Measurements from ENCODE around the gene NBPF3.
"Not testable (repeated sequence)": the region's sequence is repeated elsewhere in the genome, so short reads cannot be mapped to it uniquely, and the experiment has no call there.

The NBPF3 gene

GRCh38 chr1:21439345-21439720 is 604 bp upstream of the NBPF3 start:
- no peak for DNase-seq

- DNase-seq: peak; percentile 23
These were observed 741 bp downstream of the NBPF3 start for GRCh38 chr1:21440630-21441125.

GRCh38 chr1:21446647-21447046 is 6.7 kb downstream of the NBPF3 start:
- not testable (repeated sequence) for DNase-seq

- DNase-seq: no peak
These were observed 7.4 kb downstream of the NBPF3 start for GRCh38 chr1:21447311-21447710.

- no peak for DNase-seq
These were observed 10.0 kb downstream of the NBPF3 start for GRCh38 chr1:21449906-21450305.

- no peak for DNase-seq
These were observed 11.3 kb downstream of the NBPF3 start for GRCh38 chr1:21451212-21451611.

- DNase-seq: no peak
These were observed 12.1 kb downstream of the NBPF3 start for GRCh38 chr1:21451981-21452411.

- DNase-seq: not testable (repeated sequence)
These were observed 14.2 kb downstream of the NBPF3 start for GRCh38 chr1:21453964-21454614.

- DNase-seq: not testable (repeated sequence)
These were observed 15.0 kb downstream of the NBPF3 start for GRCh38 chr1:21454904-21455303.

- no peak for DNase-seq
These were observed 17.7 kb downstream of the NBPF3 start for GRCh38 chr1:21457654-21458053.

- not testable (repeated sequence) for DNase-seq
These were observed 25.2 kb downstream of the NBPF3 start for GRCh38 chr1:21465127-21465526.

GRCh38 chr1:21467946-21468345 is 28.0 kb downstream of the NBPF3 start:
- DNase-seq: not testable (repeated sequence)

GRCh38 chr1:21468599-21468998 is 28.7 kb downstream of the NBPF3 start:
- DNase-seq: peak; percentile 32

GRCh38 chr1:21469581-21469980 is 29.6 kb downstream of the NBPF3 start:
- no peak for DNase-seq

GRCh38 chr1:21472861-21473260 is 32.9 kb downstream of the NBPF3 start:
- DNase-seq: no peak

- no peak for DNase-seq
These were observed 38.4 kb downstream of the NBPF3 start for GRCh38 chr1:21478356-21478755.

- not testable (repeated sequence) for DNase-seq
These were observed 43.9 kb downstream of the NBPF3 start for GRCh38 chr1:21483881-21484280.

- DNase-seq: no peak
These were observed 49.2 kb downstream of the NBPF3 start for GRCh38 chr1:21489146-21489545.

- DNase-seq: no peak
These were observed 51.0 kb downstream of the NBPF3 start for GRCh38 chr1:21490774-21491487.

GRCh38 chr1:21491488-21492355 is 51.8 kb downstream of the NBPF3 start:
- DNase-seq: no peak

GRCh38 chr1:21492356-21492625 is 52.4 kb downstream of the NBPF3 start:
- no peak for DNase-seq

- no peak for DNase-seq
These were observed 54.3 kb downstream of the NBPF3 start for GRCh38 chr1:21494196-21494595.

- no peak for DNase-seq
These were observed 55.4 kb downstream of the NBPF3 start for GRCh38 chr1:21495225-21495820.

Measured in CD4-positive, alpha-beta T cell treated with Interleukin-6 for 4 hours (primary cell).